Activated CD4-positive, alpha-beta memory T cell treated with anti-CD3 and anti-CD28 coated beads, Interleukin-2, amount 10 ng/mL, durations not matched to agents 7 days and 5 days (primary cell): ENCODE results near the gene NRP1. TPM values are rescaled to one million over a fixed set of nuclear protein-coding genes. Genes with fewer than 3 reads are reported as not detected.

Source experiments
- CTCF ChIA-PET: fragments of 350-600 bp; sonication (Branson Sonifier 250); formaldehyde crosslinking; loops from one replicate; lab custom pipeline; 2021; ENCODE audit warnings: antibody characterized with exemption, inconsistent platforms; lab: Charles Lee
- POLR2A ChIA-PET: fragments of 350-600 bp; sonication (Branson Sonifier 250); formaldehyde crosslinking; loops from one replicate; lab custom pipeline; 2021; ENCODE audit warnings: antibody characterized with exemption; lab: Charles Lee
- DNase-seq: peaks from one replicate; pipeline ENCODE4 v3.0.0-alpha.2; 2020
- H3K27ac Mint-ChIP-seq: one replicate; pipeline ENCODE4 v1.8.0; 2021; ENCODE audit warnings: mild to moderate bottlenecking, mixed read lengths
- H3K27me3 Mint-ChIP-seq: one replicate; pipeline ENCODE4 v1.8.0; 2021; ENCODE audit warnings: mixed read lengths
- H3K36me3 Mint-ChIP-seq: one replicate; pipeline ENCODE4 v1.8.0; 2021; ENCODE audit warnings: low read depth, mixed read lengths
- H3K4me1 Mint-ChIP-seq: one replicate; pipeline ENCODE4 v1.8.0; 2021; ENCODE audit warnings: mixed read lengths
- H3K4me3 Mint-ChIP-seq: one replicate; pipeline ENCODE4 v1.8.0; 2021; ENCODE audit warnings: mild to moderate bottlenecking, mixed read lengths
- H3K9me3 Mint-ChIP-seq: one replicate; pipeline ENCODE4 v1.8.0; 2021; ENCODE audit warnings: mixed read lengths
- total RNA-seq, 2 experiments: library from RNA; stranded (reverse); gene quantifications; one replicate each; pipeline ENCODE4 v1.2.3, GENCODE V29; 2021

The NRP1 gene
- total RNA-seq, 2 experiments from 2014 or later: 2.0 to 2.6 TPM

DNA sequence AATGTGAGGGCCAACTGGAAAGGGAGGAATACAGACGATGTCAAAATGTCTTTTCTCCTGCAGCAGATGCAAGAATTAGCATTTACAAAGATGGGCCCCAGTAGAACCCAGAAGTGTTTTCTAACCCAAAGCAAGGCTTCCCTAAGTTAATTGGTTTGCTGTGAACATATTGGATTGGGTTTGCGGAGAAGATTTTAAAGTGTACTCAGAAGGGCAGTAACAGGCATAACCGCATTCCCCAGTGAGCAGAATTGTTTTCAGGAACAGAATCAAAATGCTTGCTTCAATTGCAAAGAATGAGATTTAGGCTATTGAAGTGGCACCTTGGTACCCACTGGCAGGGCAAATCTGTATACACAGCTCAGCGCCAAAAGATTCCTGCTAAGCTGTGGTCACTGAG, 78.0 kb downstream of the NRP1 start:
- CTCF ChIA-PET: no interaction called here
- peaks cover 2% of the 10 kb centered on the region for H3K9me3 Mint-ChIP-seq
- H3K4me1 Mint-ChIP-seq: peaks cover 22% of the 10 kb centered on the region
- peaks cover 29% of the 10 kb centered on the region for H3K27me3 Mint-ChIP-seq
- H3K4me3 Mint-ChIP-seq: no peak overlapping the region
- POLR2A ChIA-PET: no interaction called here
- peaks cover 4% of the 10 kb centered on the region for H3K36me3 Mint-ChIP-seq
- no peak for DNase-seq
- H3K27ac Mint-ChIP-seq: no peak overlapping the region

DNA sequence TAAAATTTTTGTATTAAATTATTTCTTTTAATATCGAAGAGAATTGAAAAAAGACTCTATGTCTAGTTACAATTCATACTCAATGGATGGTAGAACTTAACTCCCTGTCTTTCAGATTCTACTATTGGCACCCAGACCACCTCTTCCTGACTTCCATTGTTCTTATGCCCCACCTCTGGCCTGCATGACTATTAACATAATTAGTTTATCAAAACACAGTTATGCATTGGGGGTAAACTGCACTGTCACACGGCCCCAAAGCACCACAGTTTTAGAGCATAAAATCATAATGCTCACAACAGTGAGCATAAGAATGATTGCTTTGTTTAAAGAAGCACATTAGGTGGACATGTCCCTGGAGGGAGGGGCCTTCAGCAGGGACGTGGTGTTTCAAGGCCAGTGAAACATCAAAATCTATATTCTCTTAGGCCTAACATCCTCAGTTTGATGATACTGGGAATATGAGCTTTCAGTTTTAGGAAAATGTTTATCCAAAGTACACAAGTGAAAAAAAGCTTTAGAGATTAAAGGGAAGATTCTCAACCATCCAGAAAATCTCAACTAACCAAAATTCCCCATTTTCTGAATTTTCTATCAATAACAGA, 79.8 kb downstream of the NRP1 start:
- POLR2A ChIA-PET: interaction anchor here (0.7 to 1.0 kb wide), 2 partner anchors 10 kb away, joined by 3 read pairs; no protein-coding TSS in a partner anchor
- H3K27me3 Mint-ChIP-seq: peaks cover 40% of the 10 kb centered on the region
- peaks cover 12% of the 10 kb centered on the region for H3K9me3 Mint-ChIP-seq
- H3K4me1 Mint-ChIP-seq: peaks cover 32% of the 10 kb centered on the region
- no peak overlapping the region for H3K27ac Mint-ChIP-seq
- H3K4me3 Mint-ChIP-seq: no peak overlapping the region
- CTCF ChIA-PET: no interaction called here
- DNase-seq: no peak
- H3K36me3 Mint-ChIP-seq: peaks cover 12% of the 10 kb centered on the region

DNA sequence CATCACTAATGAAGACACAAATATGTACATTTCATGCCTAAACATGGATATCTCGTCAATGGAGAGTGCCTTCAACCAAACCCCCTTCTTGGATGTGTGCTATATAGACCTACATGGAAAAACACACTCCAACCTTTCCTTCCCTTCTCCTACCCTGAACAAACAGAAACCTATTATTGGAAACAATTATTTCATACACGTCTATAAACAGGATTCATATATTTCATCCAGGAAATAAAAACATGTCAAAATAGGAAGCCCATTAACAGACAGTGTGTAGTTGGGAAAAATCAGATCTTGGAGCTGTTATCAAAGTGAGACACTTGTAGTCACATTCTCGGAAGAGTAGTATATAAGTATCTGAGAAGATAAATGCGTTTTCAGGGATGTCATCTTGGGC, 81.1 kb downstream of the NRP1 start:
- POLR2A ChIA-PET: interaction anchor here (1.0 kb wide), 1 partner anchor 11 kb away, joined by 3 read pairs; no protein-coding TSS in a partner anchor
- Mint-ChIP-seq H3K4me3 (no peak overlapping the region), H3K27me3 (peaks cover 40% of the 10 kb centered on the region)

DNA sequence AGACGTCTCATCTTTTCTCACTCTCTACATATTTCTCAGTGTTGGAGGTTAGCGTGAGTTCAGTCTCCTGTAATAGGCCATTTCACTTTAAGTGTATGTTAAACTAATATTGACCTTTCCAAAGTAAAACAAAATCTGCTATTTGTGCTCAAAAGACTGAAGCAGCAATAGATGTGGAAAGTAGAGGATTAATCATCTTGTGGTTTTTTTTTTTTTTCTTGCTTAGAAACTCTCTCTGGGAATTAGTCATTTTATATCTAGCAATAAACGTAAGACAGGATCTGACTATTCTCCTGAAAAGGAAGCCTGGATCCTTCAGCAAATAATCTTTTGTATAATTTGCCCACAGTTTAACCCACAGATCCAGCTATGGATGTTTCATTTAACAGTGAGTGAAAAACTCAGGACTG, 81.7 kb downstream of the NRP1 start:
- Mint-ChIP-seq H3K4me1 (peaks cover 50% of the 10 kb centered on the region), H3K36me3 (peaks cover 12% of the 10 kb centered on the region), H3K27ac (peak overlapping the region; percentile 2), H3K9me3 (peaks cover 12% of the 10 kb centered on the region), H3K27me3 (peaks cover 38% of the 10 kb centered on the region), H3K4me3 (no peak overlapping the region)
- no peak for DNase-seq
- CTCF ChIA-PET: interaction anchor here (0.7 kb wide), 2 partner anchors 59 to 114 kb away, joined by 3 read pairs; no protein-coding TSS in a partner anchor
- POLR2A ChIA-PET: no interaction called here

More for the DNA sequence above, 81.1 kb downstream of the NRP1 start:
- Mint-ChIP-seq H3K4me1 (peaks cover 44% of the 10 kb centered on the region), H3K36me3 (peaks cover 12% of the 10 kb centered on the region), H3K9me3 (peaks cover 12% of the 10 kb centered on the region), H3K27ac (no peak overlapping the region)
- no peak for DNase-seq
- CTCF ChIA-PET: interaction anchor here (0.7 kb wide), 2 partner anchors 60 to 113 kb away, joined by 3 read pairs; no protein-coding TSS in a partner anchor

DNA sequence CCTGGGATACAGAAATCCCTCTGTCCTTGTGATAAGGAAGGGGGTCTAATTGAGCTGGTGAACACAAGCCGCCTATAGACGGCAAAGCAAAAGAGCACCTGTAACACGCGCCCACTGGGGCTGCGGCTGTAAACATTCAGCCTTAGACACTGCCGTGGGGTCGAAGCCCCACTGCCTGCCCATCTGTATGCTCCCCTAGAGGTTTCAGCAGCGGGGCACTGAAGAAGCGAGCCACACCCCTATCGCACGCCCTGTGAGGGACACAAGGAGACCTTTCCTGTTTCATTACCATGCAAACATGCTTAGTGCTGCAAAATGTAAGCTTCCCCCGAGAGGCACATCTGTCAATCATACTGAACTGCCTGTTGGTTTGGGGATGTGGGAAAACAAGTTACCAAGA, 82.1 kb downstream of the NRP1 start:
- Mint-ChIP-seq H3K36me3 (peaks cover 12% of the 10 kb centered on the region), H3K4me1 (peaks cover 55% of the 10 kb centered on the region), H3K27ac (peak overlapping the region; percentile 2), H3K9me3 (peaks cover 12% of the 10 kb centered on the region), H3K4me3 (no peak overlapping the region), H3K27me3 (peaks cover 35% of the 10 kb centered on the region)
- ChIA-PET CTCF (no interaction called here), POLR2A (no interaction called here)
- no peak for DNase-seq

DNA sequence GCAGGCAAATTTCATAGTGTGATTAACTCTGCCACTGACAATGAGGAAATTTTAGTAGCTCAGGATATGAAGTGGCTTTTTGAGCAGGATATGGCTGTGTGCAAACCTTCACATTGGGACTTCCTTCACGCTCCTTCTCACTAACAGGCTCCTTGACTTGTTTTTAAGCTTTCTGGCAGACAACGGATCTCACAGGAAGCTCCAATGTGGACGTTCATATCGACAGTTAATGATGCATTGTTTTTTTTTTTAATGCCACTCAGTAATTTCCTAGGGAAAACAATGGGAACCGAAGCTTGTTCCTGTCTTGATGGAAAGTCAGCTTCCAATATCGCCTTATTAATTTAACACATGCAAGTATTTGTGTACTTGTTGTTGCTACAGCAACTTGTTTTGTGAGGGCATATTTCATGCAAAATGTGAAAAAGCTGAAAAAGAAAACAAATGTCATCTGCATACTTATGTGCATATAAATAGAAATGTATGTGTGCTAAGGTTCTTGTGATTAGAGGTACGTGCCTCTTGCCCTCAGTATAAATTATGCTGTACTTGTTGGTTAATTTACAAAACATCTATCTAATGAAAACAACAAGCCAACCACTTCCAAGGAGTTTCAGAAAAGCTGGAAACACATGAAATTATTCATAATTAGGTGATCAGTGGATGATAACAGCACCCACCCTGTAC, 84.7 kb downstream of the NRP1 start:
- no peak for DNase-seq
- peaks cover 18% of the 10 kb centered on the region for H3K36me3 Mint-ChIP-seq
- H3K27me3 Mint-ChIP-seq: peaks cover 31% of the 10 kb centered on the region
- peaks cover 55% of the 10 kb centered on the region for H3K4me1 Mint-ChIP-seq
- ChIA-PET POLR2A (interaction anchor here (0.7 to 1.1 kb wide), 4 partner anchors 11 to 96 kb away, joined by 3 read pairs; no protein-coding TSS in a partner anchor), CTCF (no interaction called here)
- H3K4me3 Mint-ChIP-seq: no peak overlapping the region
- H3K27ac Mint-ChIP-seq: no peak overlapping the region
- peaks cover 12% of the 10 kb centered on the region for H3K9me3 Mint-ChIP-seq

DNA sequence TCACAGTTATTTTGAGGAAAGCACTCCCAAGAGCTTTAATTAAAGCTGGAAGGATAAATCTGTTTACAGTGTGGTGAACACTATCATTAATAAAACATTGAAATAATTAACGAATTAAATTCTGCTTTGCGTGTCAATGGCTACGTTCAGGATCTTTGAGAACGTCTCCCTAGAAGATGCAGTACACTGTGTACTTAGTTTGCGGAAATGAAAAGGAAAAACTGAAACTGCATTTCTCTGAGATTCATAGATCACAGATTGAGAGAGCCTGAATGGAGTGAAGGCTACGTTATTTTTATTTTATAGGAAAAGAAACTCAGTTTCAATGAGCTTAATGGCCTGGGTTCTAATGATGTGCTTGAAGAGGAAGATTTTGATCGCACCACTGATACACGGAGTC, 85.3 kb downstream of the NRP1 start:
- peaks cover 12% of the 10 kb centered on the region for H3K9me3 Mint-ChIP-seq
- peak overlapping the region; percentile 39 for H3K27ac Mint-ChIP-seq
- POLR2A ChIA-PET: interaction anchor here (0.7 to 1.1 kb wide), 4 partner anchors 11 to 95 kb away, joined by 3 read pairs; no protein-coding TSS in a partner anchor
- H3K27me3 Mint-ChIP-seq: peaks cover 33% of the 10 kb centered on the region
- CTCF ChIA-PET: no interaction called here
- peaks cover 18% of the 10 kb centered on the region for H3K36me3 Mint-ChIP-seq
- DNase-seq: no peak
- H3K4me1 Mint-ChIP-seq: peaks cover 55% of the 10 kb centered on the region
- H3K4me3 Mint-ChIP-seq: peak overlapping the region; percentile 19

DNA sequence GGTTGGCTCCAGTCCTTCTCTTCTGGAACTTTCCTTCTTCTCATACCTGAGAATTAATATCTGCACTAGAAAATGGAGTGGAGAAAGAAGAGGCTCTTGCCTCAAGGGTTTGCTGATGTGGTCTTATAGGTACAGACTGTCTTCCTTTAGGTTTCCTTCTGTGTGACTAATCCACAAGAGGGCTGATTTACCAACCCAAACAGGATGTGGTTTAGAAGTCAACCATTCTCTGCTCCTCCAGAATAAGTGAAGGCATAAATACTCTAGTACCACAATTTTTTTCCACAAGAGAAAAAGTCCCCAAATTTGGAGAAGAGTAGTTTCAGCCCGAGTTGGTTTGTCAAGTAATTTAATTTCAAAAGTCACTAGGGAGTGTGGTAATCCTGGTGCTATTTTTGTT, 85.8 kb downstream of the NRP1 start:
- peak; percentile 21 for DNase-seq
- ChIA-PET CTCF (no interaction called here), POLR2A (no interaction called here)
- Mint-ChIP-seq H3K36me3 (peaks cover 18% of the 10 kb centered on the region), H3K9me3 (peaks cover 12% of the 10 kb centered on the region), H3K4me1 (peaks cover 55% of the 10 kb centered on the region), H3K27me3 (peaks cover 31% of the 10 kb centered on the region), H3K4me3 (peak overlapping the region; percentile 19), H3K27ac (peak overlapping the region; percentile 39)

DNA sequence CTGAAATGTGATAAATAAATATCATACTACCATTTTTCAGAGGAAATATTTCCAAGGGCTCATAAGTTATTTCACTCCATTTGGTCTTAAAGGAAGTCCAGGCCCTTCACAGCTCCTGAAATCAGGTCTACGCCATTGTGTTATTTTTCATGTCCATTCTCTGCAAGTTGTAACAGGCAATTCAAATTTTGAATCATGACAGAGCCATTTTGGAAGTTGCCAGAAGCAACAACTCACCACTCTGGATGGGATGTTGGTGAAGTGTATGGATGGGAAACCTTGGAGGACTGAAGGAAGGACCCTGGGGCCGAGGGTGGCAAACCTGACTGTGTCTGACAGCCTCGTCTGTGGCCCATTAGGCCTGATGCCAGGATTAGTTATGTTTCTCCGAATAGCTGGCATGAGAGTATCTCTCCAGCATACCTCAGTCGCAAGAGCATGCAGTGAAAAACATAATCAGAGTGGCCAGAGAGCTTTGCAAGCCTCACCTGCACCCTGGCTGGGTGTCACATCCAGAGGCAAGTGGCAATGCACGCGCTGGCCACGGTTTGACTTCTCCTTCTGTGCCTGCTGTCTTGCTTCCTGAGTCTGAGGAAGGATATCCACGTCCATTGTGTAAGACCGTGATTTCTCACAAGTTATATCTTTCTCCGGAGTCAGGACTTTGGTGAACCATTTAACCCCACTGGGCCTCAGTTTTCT, 87.1 kb downstream of the NRP1 start:
- CTCF ChIA-PET: no interaction called here
- peaks cover 42% of the 10 kb centered on the region for H3K4me1 Mint-ChIP-seq

DNA sequence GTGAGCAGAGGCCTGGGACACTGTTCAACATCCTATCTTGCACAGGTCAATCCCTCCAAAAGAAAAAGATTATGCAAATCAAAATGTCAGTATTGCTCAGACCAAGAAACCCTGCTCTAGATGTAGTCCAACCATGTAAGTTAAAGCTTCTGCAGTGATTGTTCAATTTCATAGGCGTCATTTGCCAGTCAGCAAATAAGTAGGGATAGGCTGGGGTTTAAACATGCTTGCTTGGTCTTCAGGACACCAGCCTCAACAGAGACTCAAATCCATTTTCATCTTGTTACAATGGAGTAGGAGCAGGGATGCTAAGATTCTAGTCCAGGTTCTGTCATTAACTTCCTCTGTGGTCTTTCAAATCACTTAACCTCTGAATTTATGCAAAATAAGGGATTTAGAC, 89.1 kb downstream of the NRP1 start:
- no peak overlapping the region for H3K27ac Mint-ChIP-seq
- peaks cover 30% of the 10 kb centered on the region for H3K27me3 Mint-ChIP-seq
- no peak for DNase-seq
- H3K4me1 Mint-ChIP-seq: peaks cover 28% of the 10 kb centered on the region
- H3K4me3 Mint-ChIP-seq: no peak overlapping the region
- ChIA-PET CTCF (no interaction called here), POLR2A (no interaction called here)
- peaks cover 5% of the 10 kb centered on the region for H3K36me3 Mint-ChIP-seq
- H3K9me3 Mint-ChIP-seq: no peaks in the 10 kb centered on the region

More for the DNA sequence above, 87.1 kb downstream of the NRP1 start:
- DNase-seq: no peak
- POLR2A ChIA-PET: interaction anchor here (0.7 kb wide), 1 partner anchor 296 kb away, joined by 3 read pairs; no protein-coding TSS in a partner anchor
- Mint-ChIP-seq H3K27me3 (peaks cover 27% of the 10 kb centered on the region), H3K9me3 (peaks cover 12% of the 10 kb centered on the region), H3K27ac (no peak overlapping the region), H3K36me3 (peaks cover 14% of the 10 kb centered on the region), H3K4me3 (no peak overlapping the region)

DNA sequence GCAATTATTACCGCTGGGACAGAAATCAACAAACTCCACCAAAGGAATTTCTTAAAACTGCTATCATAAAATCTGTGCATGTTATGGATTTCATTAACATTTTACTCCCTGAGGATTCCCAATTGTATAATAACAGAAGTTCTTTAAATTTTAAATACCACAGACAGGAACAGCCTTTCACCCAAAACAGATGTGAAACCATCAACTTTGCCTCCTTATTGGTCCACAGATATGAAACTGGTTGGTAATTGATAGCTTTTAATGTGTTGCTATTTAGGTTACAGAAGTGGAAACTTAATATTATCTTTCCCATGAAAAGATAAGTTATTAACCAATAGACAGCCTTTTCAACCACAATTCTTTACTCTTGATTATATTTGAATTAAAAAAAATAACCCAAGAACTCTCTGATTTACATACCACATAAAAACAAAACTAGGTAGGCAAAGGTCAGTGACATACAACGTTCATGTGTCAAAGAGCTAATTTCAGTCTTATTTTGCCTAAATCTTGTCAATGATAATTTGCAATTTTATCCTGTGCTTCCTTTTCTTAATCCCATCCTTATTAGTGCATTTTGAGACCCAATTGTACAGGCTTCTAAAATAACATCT, 90.0 kb downstream of the NRP1 start:
- ChIA-PET POLR2A (no interaction called here), CTCF (no interaction called here)
- Mint-ChIP-seq H3K27ac (no peak overlapping the region), H3K4me1 (peaks cover 21% of the 10 kb centered on the region), H3K27me3 (peaks cover 23% of the 10 kb centered on the region), H3K4me3 (no peak overlapping the region), H3K9me3 (no peaks in the 10 kb centered on the region), H3K36me3 (peaks cover 5% of the 10 kb centered on the region)
- DNase-seq: no peak

DNA sequence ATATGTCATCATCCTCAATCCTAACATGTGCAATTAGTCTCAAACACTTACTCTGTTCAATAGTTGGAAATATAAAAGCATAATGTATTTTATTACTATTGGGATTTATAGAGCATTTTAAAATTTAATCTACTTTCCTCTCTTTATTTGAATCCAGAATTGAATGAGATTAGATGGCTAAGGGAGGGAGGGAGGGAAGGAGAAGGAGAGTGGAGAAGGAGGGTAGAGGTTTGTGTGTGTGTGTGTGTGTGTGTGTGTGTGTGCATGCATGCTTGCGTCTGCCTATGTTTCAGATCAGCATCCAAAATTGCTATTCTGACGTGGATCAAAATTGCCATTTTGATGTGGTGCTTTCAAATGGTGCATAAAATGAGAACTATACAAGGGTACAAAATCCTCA, 90.8 kb downstream of the NRP1 start:
- Mint-ChIP-seq H3K36me3 (peaks cover 5% of the 10 kb centered on the region), H3K9me3 (no peaks in the 10 kb centered on the region), H3K27me3 (peaks cover 20% of the 10 kb centered on the region), H3K4me1 (peaks cover 14% of the 10 kb centered on the region), H3K4me3 (no peak overlapping the region), H3K27ac (no peak overlapping the region)
- ChIA-PET CTCF (no interaction called here), POLR2A (no interaction called here)
- no peak for DNase-seq
